ENCODE measurements around the gene POLE. TPM values are rescaled to one million over a fixed set of nuclear protein-coding genes. Genes with fewer than 3 reads are reported as not detected.

Gene POLE
- total RNA-seq, 1 donor from 2014 or later, result 72.5 TPM

DNA sequence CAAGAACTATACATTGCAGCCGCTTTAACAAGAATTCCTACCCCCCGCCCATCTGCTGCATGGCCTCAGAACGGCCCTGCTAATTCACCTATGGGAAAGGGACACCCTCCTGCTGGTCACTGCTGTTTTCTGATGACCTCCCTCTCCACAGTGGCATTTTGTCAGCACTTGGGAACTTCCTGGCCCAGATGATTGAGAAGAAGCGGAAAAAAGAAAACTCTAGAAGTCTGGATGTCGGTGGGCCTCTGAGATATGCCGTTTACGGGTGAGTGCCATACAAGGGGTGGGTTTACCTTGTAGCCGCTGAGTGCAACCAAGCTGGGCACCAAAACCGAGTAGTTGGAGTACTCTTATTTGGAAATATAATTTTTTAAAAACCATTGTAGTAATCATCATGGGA lies 3.0 kb upstream of the POLE start:
- Mint-ChIP-seq H3K27me3 (ENCODE audit: unreplicated experiment) (no peaks in the 10 kb centered on the region), H3K9me3 (ENCODE audit: unreplicated experiment) (no peaks in the 10 kb centered on the region), H3K4me3 (ENCODE audit: unreplicated experiment) (peak overlapping the region; percentile 0), H3K4me1 (ENCODE audit: unreplicated experiment) (peaks cover 20% of the 10 kb centered on the region), H3K27ac (ENCODE audit: unreplicated experiment) (no peak overlapping the region), H3K36me3 (ENCODE audit: unreplicated experiment) (no peaks in the 10 kb centered on the region)
- DNase-seq (ENCODE audit: extremely low spot score, unreplicated experiment), result no peak
- TF ChIP-seq, protein P1, sequence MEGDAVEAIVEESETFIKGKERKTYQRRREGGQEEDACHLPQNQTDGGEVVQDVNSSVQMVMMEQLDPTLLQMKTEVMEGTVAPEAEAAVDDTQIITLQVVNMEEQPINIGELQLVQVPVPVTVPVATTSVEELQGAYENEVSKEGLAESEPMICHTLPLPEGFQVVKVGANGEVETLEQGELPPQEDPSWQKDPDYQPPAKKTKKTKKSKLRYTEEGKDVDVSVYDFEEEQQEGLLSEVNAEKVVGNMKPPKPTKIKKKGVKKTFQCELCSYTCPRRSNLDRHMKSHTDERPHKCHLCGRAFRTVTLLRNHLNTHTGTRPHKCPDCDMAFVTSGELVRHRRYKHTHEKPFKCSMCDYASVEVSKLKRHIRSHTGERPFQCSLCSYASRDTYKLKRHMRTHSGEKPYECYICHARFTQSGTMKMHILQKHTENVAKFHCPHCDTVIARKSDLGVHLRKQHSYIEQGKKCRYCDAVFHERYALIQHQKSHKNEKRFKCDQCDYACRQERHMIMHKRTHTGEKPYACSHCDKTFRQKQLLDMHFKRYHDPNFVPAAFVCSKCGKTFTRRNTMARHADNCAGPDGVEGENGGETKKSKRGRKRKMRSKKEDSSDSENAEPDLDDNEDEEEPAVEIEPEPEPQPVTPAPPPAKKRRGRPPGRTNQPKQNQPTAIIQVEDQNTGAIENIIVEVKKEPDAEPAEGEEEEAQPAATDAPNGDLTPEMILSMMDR (IDR thresholded peaks at IDR 0.05), result no peak

DNA sequence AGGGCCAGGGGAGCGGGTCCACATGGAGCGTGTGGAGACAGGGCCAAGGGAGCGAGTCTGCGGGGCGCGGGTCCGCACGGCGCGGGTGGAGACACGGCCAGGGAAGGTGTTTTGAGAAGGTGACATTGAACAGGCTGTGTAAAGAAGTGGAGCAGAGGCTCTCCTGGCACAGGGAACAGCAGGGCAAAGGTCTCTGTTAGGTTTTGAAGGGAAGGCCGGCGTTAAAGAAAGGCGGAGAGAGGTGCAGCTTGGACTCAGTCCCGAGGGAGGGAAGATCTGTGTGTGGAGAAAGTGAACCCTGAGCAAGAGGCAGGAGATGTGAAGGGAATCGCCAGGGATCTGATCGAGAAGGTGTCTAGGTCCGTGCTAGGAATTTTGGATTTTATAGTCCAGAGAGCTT lies 2.1 kb upstream of the POLE start:
- H3K4me1 Mint-ChIP-seq (ENCODE audit: unreplicated experiment), result peaks cover 20% of the 10 kb centered on the region
- TF ChIP-seq, protein P1 (IDR thresholded peaks at IDR 0.05), result no peak
- DNase-seq (ENCODE audit: extremely low spot score, unreplicated experiment), result no peak
- no peaks in the 10 kb centered on the region for H3K9me3 Mint-ChIP-seq (ENCODE audit: unreplicated experiment)
- H3K36me3 Mint-ChIP-seq (ENCODE audit: unreplicated experiment), result no peaks in the 10 kb centered on the region
- H3K27ac Mint-ChIP-seq (ENCODE audit: unreplicated experiment), result peak overlapping the region; percentile 62
- H3K27me3 Mint-ChIP-seq (ENCODE audit: unreplicated experiment), result no peaks in the 10 kb centered on the region
- peak overlapping the region; percentile 66 for H3K4me3 Mint-ChIP-seq (ENCODE audit: unreplicated experiment)

DNA sequence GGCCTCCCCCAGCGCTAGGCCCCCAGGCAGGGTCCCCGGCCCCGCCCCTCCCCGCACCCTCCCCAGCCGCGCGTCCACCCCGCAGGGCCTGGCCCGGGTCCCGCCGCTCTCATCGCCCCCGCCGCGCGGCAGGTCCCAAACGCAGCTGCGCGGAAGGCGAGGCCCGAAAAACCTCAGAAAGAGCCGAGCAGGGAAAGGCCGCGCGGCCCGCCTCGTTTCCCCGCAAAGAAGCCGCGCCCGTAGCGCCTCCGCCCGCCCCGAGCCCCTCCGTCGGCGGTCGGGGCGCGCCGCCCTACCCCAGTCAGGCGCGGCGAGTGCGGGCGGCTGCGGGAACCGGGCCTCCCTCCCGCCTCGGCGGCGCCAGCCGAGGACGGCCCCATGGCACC lies 324 bp downstream of the POLE start:
- H3K27ac Mint-ChIP-seq (ENCODE audit: unreplicated experiment), result no peak overlapping the region
- no peaks in the 10 kb centered on the region for H3K36me3 Mint-ChIP-seq (ENCODE audit: unreplicated experiment)
- DNase-seq (ENCODE audit: extremely low spot score, unreplicated experiment), result no peak
- TF ChIP-seq, protein P1 (IDR thresholded peaks at IDR 0.05), result no peak
- peak overlapping the region; percentile 75 for H3K4me3 Mint-ChIP-seq (ENCODE audit: unreplicated experiment)
- peaks cover 20% of the 10 kb centered on the region for H3K4me1 Mint-ChIP-seq (ENCODE audit: unreplicated experiment)
- H3K9me3 Mint-ChIP-seq (ENCODE audit: unreplicated experiment), result no peaks in the 10 kb centered on the region
- H3K27me3 Mint-ChIP-seq (ENCODE audit: unreplicated experiment), result no peaks in the 10 kb centered on the region

DNA sequence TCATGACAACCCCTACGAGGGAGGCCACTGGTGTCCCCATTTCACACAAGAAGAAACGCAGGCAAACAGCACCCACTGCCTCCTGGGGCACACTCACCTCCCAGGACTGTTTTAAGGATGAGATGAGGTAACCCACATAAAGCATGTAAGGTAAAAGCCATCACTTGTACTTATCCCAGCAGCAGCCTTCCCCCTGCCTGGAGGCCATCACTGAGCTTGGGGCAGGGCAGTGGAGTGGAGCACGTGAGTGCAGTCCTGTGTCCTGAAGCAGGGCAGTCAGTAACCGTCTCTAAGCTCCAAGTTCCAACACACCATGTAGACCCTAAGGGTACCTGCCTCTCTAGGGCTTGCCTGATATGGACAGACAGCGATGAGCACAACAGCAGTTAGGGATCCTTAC lies 1.7 kb downstream of the POLE start:
- Mint-ChIP-seq H3K9me3 (ENCODE audit: unreplicated experiment) (no peaks in the 10 kb centered on the region), H3K4me1 (ENCODE audit: unreplicated experiment) (peaks cover 20% of the 10 kb centered on the region), H3K27ac (ENCODE audit: unreplicated experiment) (peak overlapping the region; percentile 16), H3K27me3 (ENCODE audit: unreplicated experiment) (no peaks in the 10 kb centered on the region), H3K36me3 (ENCODE audit: unreplicated experiment) (no peaks in the 10 kb centered on the region), H3K4me3 (ENCODE audit: unreplicated experiment) (peak overlapping the region; percentile 66)
- TF ChIP-seq, protein P1 (IDR thresholded peaks at IDR 0.05), result no peak
- DNase-seq (ENCODE audit: extremely low spot score, unreplicated experiment), result no peak

DNA sequence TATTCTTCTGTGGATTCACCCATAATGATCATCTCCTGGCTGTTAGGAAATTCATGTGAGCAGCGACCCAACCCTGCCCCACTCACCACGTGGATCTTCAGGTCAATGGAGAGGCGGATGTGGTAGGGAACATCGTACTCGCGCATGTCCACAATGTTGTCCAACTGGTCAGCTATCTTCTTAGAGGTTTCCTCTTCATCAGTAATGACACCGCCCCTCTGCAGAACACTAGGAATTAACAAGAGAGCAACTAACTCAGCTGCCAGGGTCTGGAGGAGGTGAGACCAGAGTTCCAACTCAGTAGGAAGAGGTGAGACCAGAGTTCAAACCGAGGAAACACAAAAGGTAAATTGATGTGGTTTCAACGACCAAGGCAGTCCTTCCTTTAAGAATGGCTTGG lies 9.7 kb downstream of the POLE start:
- Mint-ChIP-seq H3K27ac (ENCODE audit: unreplicated experiment) (no peak overlapping the region), H3K4me1 (ENCODE audit: unreplicated experiment) (no peaks in the 10 kb centered on the region), H3K27me3 (ENCODE audit: unreplicated experiment) (no peaks in the 10 kb centered on the region), H3K36me3 (ENCODE audit: unreplicated experiment) (peaks cover 31% of the 10 kb centered on the region), H3K4me3 (ENCODE audit: unreplicated experiment) (no peak overlapping the region), H3K9me3 (ENCODE audit: unreplicated experiment) (no peaks in the 10 kb centered on the region)
- no peak for DNase-seq (ENCODE audit: extremely low spot score, unreplicated experiment)
- TF ChIP-seq, protein P1 (IDR thresholded peaks at IDR 0.05), result no peak

All from osteocyte (in vitro differentiated cells).